Panc1 (cell line): ENCODE data around the gene CRNKL1. TPM values are rescaled to one million over a fixed set of nuclear protein-coding genes. Genes with fewer than 3 reads are reported as not detected.

Experiments
- ATAC-seq: fragments of 200-7000 bp; cut with Tn5 transposase; 2 replicates; pipeline ENCODE4 v1.9.1; 2020; ENCODE audit warnings: mild to moderate bottlenecking, moderate library complexity
- BruUV-seq: library from RNA; stranded (reverse); fragments of 400-500 nt; replicated peaks from 2 replicates; lab custom pipeline; 2021; lab: Mats Ljungman, UMichigan
- CTCF ChIA-PET: fragments of 300-600 bp; sonication (Branson Sonifier 250); formaldehyde crosslinking; loops from one replicate; lab custom pipeline; 2022; ENCODE audit warnings: antibody characterized with exemption; lab: Charles Lee
- POLR2A ChIA-PET: fragments of 300-600 bp; sonication (Branson Sonifier 250); formaldehyde crosslinking; loops from one replicate; lab custom pipeline; 2022; ENCODE audit warnings: antibody characterized with exemption; lab: Charles Lee
- DNase-seq: peaks from one replicate; pipeline ENCODE4 v3.0.0-alpha.2; 2010; ENCODE audit warnings: low read depth, low spot score
- H3K27ac ChIP-seq: 2 replicates; pipeline ENCODE4 v1.5.1; 2011; ENCODE audit warnings: mild to moderate bottlenecking, low read length, inconsistent platforms
- H3K27me3 ChIP-seq: fragments of 200-500 bp; sonication (Bioruptor generic); 2 replicates; pipeline ENCODE4 v1.6.0; 2014; ENCODE audit warnings: low read length, inconsistent platforms; ENCODE audit not compliant: control insufficient read depth, insufficient read depth
- H3K36me3 ChIP-seq: fragments of 200-500 bp; sonication (Bioruptor generic); 2 replicates; pipeline ENCODE4 v1.5.1; 2014; ENCODE audit warnings: inconsistent platforms, mild to moderate bottlenecking, low read length, moderate library complexity; ENCODE audit not compliant: control insufficient read depth, insufficient read depth
- H3K4me1 ChIP-seq: 2 replicates; pipeline ENCODE4 v1.5.1; 2011; ENCODE audit warnings: inconsistent platforms, mild to moderate bottlenecking, low read length, moderate library complexity; ENCODE audit not compliant: control insufficient read depth, insufficient read depth
- H3K4me3 ChIP-seq, 2 experiments: 2 replicates each; pipeline ENCODE4 v1.5.1; 2011 to 2012; ENCODE audit warnings: low read depth in 2 of 2, low read length in 2 of 2, mild to moderate bottlenecking in 2 of 2, inconsistent platforms in 1 of 2, moderate library complexity in 1 of 2
- H3K9me3 ChIP-seq: fragments of 200-500 bp; sonication (Bioruptor generic); 2 replicates; pipeline ENCODE4 v1.5.1; 2014; ENCODE audit warnings: low read depth, mild to moderate bottlenecking, inconsistent platforms, low read length, moderate library complexity; ENCODE audit not compliant: control insufficient read depth, insufficient read depth
- CTCF ChIP-seq: fragments of 450-650 bp; IDR thresholded peaks from 2 replicates; pipeline ENCODE4 v1.5.1; 2017; ENCODE audit warnings: mild to moderate bottlenecking
- POLR2AphosphoS5 ChIP-seq: IDR thresholded peaks from 2 replicates; pipeline ENCODE4 v1.6.1; 2012; ENCODE audit warnings: mild to moderate bottlenecking, low read depth, low read length, moderate library complexity
- REST ChIP-seq, 2 experiments: IDR thresholded peaks; 2 replicates each; pipeline ENCODE4 v1.6.1; 2011 to 2012; ENCODE audit warnings: low read depth in 2 of 2, control low read depth in 1 of 2, low read length in 1 of 2, mild to moderate bottlenecking in 1 of 2, moderate library complexity in 1 of 2; ENCODE audit not compliant: insufficient read depth in 1 of 2
- SIN3A ChIP-seq: IDR thresholded peaks from 2 replicates; pipeline ENCODE4 v1.6.1; 2012; ENCODE audit warnings: low read depth, mild to moderate bottlenecking, low read length, moderate library complexity, borderline replicate concordance; ENCODE audit not compliant: insufficient read depth
- TCF7L2 ChIP-seq: IDR thresholded peaks from 2 replicates; pipeline ENCODE4 v1.6.1; 2011; ENCODE audit warnings: mild to moderate bottlenecking, low read depth, low read length, inconsistent platforms
- in situ Hi-C: cut with HindIII; loops from 2 replicates; pipeline ENCODE4 v1.10.0; 2016; ENCODE audit warnings: low sequenced_read_pairs, low pct_unique_long_range_greater_than_20kb
- intact Hi-C: fragments of 100-400 bp; cut with micrococcal nuclease; formaldehyde crosslinking; loops from one replicate; pipeline ENCODE4 v1.10.0; 2022; ENCODE audit not compliant: unreplicated experiment
- total RNA-seq: library from RNA; stranded (reverse); gene quantifications from one replicate; pipeline ENCODE4 v1.2.1, GENCODE V29; 2021; ENCODE audit not compliant: unreplicated experiment

CRNKL1 gene
- total RNA-seq, 1 experiment from 2014 or later = 16.4 TPM

- H3K27ac ChIP-seq = peak overlapping the region; percentile 99
- peaks cover 68% of the 10 kb centered on the region for H3K4me1 ChIP-seq
- DNase-seq = no peak
- intact Hi-C loops = no loop called here
- in situ Hi-C loops = no loop called here
- H3K9me3 ChIP-seq = no peaks in the 10 kb centered on the region
- no peak overlapping the region for H3K4me3 ChIP-seq
- ATAC-seq = no peak
- ChIA-PET POLR2A (interaction anchor here (0.6 kb wide), 1 partner anchor 14 kb away, joined by 3 read pairs; no protein-coding TSS in a partner anchor), CTCF (no interaction called here)
- no peak for TF ChIP-seq POLR2AphosphoS5
- no peak for TF ChIP-seq SIN3A
- no peak for TF ChIP-seq REST (IDR thresholded peaks at IDR 0.05; ENCODE audit: insufficient read depth in 1 of 2, low read depth in 2 of 2, low read length in 1 of 2)
- no peak for TF ChIP-seq TCF7L2
- no peak for TF ChIP-seq CTCF
- BruUV-seq = no TSS peak
- no peaks in the 10 kb centered on the region; the same call in 1 of the 2 replicates for H3K36me3 ChIP-seq
- no peaks in the 10 kb centered on the region for H3K27me3 ChIP-seq
Measured at GRCh38 chr20:19991308-19991707, 61.0 kb downstream of the CRNKL1 start.

- BruUV-seq = no TSS peak
- in situ Hi-C loops (no loop called here), intact Hi-C loops (no loop called here)
- ATAC-seq (no peak), DNase-seq (no peak)
- TF ChIP-seq TCF7L2 = no peak
- TF ChIP-seq REST (IDR thresholded peaks at IDR 0.05; ENCODE audit: insufficient read depth in 1 of 2, low read depth in 2 of 2, low read length in 1 of 2) = no peak
- no peak for TF ChIP-seq CTCF
- TF ChIP-seq POLR2AphosphoS5 = no peak
- TF ChIP-seq SIN3A = no peak
- Histone ChIP-seq H3K27me3 (no peaks in the 10 kb centered on the region), H3K36me3 (no peaks in the 10 kb centered on the region; the same call in 1 of the 2 replicates), H3K9me3 (no peaks in the 10 kb centered on the region), H3K4me1 (peaks cover 72% of the 10 kb centered on the region), H3K4me3 (no peak overlapping the region), H3K27ac (peak overlapping the region; percentile 99)
- POLR2A ChIA-PET = interaction anchor here (0.6 kb wide), 1 partner anchor 14 kb away, joined by 3 read pairs; no protein-coding TSS in a partner anchor
- CTCF ChIA-PET = no interaction called here
Measured at GRCh38 chr20:19990850-19991249, 61.4 kb downstream of the CRNKL1 start.
